ENCODE results near the gene NCKAP5L.

The NCKAP5L gene

GRCh38 chr12:49853671-49854070 lies 25.5 kb upstream of the NCKAP5L start (continued):
- TF ChIP-seq TSHZ2 (CRISPR knock-in tag; IDR thresholded peaks at IDR 0.05) (no peak), RARB (CRISPR knock-in tag; IDR thresholded peaks at IDR 0.05) (no peak)

- ATAC-seq: no peak
- no peak for TF ChIP-seq ZNF8 (CRISPR knock-in tag; IDR thresholded peaks at IDR 0.05)
- TF ChIP-seq TCF4 (CRISPR knock-in tag; IDR thresholded peaks at IDR 0.05; ENCODE audit: borderline replicate concordance): no peak
- no peak for TF ChIP-seq ISL1 (CRISPR knock-in tag; IDR thresholded peaks at IDR 0.05)
- no peak for TF ChIP-seq ZNF565 (CRISPR knock-in tag; conservative IDR thresholded peaks at IDR 0.05; ENCODE audit: low read depth)
- TF ChIP-seq ZNF70 (CRISPR knock-in tag; IDR thresholded peaks at IDR 0.05): no peak
- no peak for TF ChIP-seq ESRRG (CRISPR knock-in tag; IDR thresholded peaks at IDR 0.05)
- no peak for TF ChIP-seq TSHZ2 (CRISPR knock-in tag; IDR thresholded peaks at IDR 0.05)
- TF ChIP-seq CSDC2 (CRISPR knock-in tag; IDR thresholded peaks at IDR 0.05): no peak
- no peak for TF ChIP-seq ZC3H10 (CRISPR knock-in tag; IDR thresholded peaks at IDR 0.05)
- TF ChIP-seq PPARA (CRISPR knock-in tag; IDR thresholded peaks at IDR 0.05; ENCODE audit: borderline replicate concordance): no peak
- TF ChIP-seq, protein P1, sequence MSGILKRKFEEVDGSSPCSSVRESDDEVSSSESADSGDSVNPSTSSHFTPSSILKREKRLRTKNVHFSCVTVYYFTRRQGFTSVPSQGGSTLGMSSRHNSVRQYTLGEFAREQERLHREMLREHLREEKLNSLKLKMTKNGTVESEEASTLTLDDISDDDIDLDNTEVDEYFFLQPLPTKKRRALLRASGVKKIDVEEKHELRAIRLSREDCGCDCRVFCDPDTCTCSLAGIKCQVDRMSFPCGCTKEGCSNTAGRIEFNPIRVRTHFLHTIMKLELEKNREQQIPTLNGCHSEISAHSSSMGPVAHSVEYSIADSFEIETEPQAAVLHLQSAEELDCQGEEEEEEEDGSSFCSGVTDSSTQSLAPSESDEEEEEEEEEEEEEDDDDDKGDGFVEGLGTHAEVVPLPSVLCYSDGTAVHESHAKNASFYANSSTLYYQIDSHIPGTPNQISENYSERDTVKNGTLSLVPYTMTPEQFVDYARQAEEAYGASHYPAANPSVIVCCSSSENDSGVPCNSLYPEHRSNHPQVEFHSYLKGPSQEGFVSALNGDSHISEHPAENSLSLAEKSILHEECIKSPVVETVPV (CRISPR knock-in tag; IDR thresholded peaks at IDR 0.05): no peak
- TF ChIP-seq, protein P2, sequence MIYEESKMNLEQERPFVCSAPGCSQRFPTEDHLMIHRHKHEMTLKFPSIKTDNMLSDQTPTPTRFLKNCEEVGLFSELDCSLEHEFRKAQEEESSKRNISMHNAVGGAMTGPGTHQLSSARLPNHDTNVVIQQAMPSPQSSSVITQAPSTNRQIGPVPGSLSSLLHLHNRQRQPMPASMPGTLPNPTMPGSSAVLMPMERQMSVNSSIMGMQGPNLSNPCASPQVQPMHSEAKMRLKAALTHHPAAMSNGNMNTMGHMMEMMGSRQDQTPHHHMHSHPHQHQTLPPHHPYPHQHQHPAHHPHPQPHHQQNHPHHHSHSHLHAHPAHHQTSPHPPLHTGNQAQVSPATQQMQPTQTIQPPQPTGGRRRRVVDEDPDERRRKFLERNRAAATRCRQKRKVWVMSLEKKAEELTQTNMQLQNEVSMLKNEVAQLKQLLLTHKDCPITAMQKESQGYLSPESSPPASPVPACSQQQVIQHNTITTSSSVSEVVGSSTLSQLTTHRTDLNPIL (CRISPR knock-in tag; IDR thresholded peaks at IDR 0.05; ENCODE audit: low read depth): no peak
- no peak for TF ChIP-seq PATZ1 (CRISPR knock-in tag; IDR thresholded peaks at IDR 0.05; ENCODE audit: borderline replicate concordance)
These were observed 18.9 kb upstream of the NCKAP5L start for GRCh38 chr12:49847161-49847560.

GRCh38 chr12:49846032-49846431 lies 17.8 kb upstream of the NCKAP5L start:
- no peak for TF ChIP-seq TOX (CRISPR knock-in tag; IDR thresholded peaks at IDR 0.05; ENCODE audit: borderline replicate concordance)
- TF ChIP-seq CSDC2 (CRISPR knock-in tag; IDR thresholded peaks at IDR 0.05): no peak
- no peak for ATAC-seq

DNA sequence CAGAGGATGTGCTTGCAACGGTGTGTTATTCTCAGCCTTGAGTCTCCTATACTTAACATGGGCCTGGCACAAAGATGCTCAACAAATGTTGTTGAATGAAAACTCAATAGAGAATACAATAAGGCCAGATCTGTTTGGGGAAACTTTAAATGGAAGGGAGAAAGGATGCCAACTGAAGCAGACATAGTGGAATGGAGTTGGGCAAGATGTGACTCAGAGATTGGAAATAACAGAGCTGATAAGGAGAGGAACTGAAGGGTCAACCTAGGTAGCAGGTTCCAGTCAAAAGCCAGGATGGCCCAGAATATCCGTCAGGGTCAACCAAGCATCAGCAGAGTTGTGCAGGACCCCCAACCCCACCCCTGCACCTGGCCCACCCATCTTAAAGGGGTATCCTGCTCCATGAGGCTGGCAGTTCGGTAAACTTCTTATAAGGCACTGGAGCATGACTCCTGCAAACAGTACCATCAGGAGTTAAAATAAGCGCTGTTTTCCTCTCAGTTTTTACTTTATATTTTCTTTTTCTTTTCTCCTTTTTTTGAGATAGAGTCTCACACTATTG lies 15.7 kb upstream of the NCKAP5L start:
- TF ChIP-seq PPARA (CRISPR knock-in tag; IDR thresholded peaks at IDR 0.05; ENCODE audit: borderline replicate concordance) (no peak), ISL1 (CRISPR knock-in tag; IDR thresholded peaks at IDR 0.05) (no peak), ZC3H10 (CRISPR knock-in tag; IDR thresholded peaks at IDR 0.05) (no peak), TOX (CRISPR knock-in tag; IDR thresholded peaks at IDR 0.05; ENCODE audit: borderline replicate concordance) (no peak), ARNTL (CRISPR knock-in tag; IDR thresholded peaks at IDR 0.05; ENCODE audit: borderline replicate concordance, low read depth) (no peak), ZFP30 (CRISPR knock-in tag; IDR thresholded peaks at IDR 0.05) (no peak)
- no peak for ATAC-seq
